ENCODE measurements around the gene CUX1.
A peak's percentile ranks its signal among the peaks of the same experiment; 100 is the strongest.

CUX1 gene

GRCh38 chr7:101983147-101983811 is 165.9 kb downstream of the CUX1 start:
- ChIA-PET POLR2A (no interaction called here), CTCF (no interaction called here)
- no peaks in the 10 kb centered on the region for H3K36me3 ChIP-seq (ENCODE audit: control insufficient read depth in 2 of 2, insufficient read depth in 1 of 2, low read length in 2 of 2)
- H3K27ac ChIP-seq (ENCODE audit: extremely low read depth, low read depth, low read length) = no peak overlapping the region
- no peak for TF ChIP-seq ZNF266 (tag by site-specific recombination; IDR thresholded peaks at IDR 0.05; ENCODE audit: low read depth)
- H3K9me3 ChIP-seq (ENCODE audit: control insufficient read depth, insufficient read depth, low read depth, low read length) = no peaks in the 10 kb centered on the region
- no peak overlapping the region for H3K4me3 ChIP-seq (ENCODE audit: low read depth, low read length)
- peaks cover 6% of the 10 kb centered on the region; the same call in 1 of the 2 replicates for H3K4me1 ChIP-seq (ENCODE audit: control insufficient read depth, insufficient read depth, low read length)

GRCh38 chr7:101984133-101984879 is 166.9 kb downstream of the CUX1 start:
- TF ChIP-seq ZBTB8A (tag by site-specific recombination; IDR thresholded peaks at IDR 0.05) (no peak), ZNF324 (tag by site-specific recombination; IDR thresholded peaks at IDR 0.05) (no peak), ZFP3 (tag by site-specific recombination; IDR thresholded peaks at IDR 0.05; ENCODE audit: low read depth) (no peak), MEIS1 (CRISPR knock-in tag; IDR thresholded peaks at IDR 0.05; ENCODE audit: borderline replicate concordance) (no peak), ZBTB17 (tag by site-specific recombination; IDR thresholded peaks at IDR 0.05) (no peak), GLI4 (tag by site-specific recombination; IDR thresholded peaks at IDR 0.05) (no peak), HOXC10 (CRISPR knock-in tag; IDR thresholded peaks at IDR 0.05) (no peak), ZNF529 (tag by site-specific recombination; IDR thresholded peaks at IDR 0.05; ENCODE audit: insufficient replicate concordance) (no peak), ZFP69B (tag by site-specific recombination; IDR thresholded peaks at IDR 0.05) (no peak)
- H3K9me3 ChIP-seq (ENCODE audit: control insufficient read depth, insufficient read depth, low read depth, low read length) = no peaks in the 10 kb centered on the region
- H3K4me3 ChIP-seq (ENCODE audit: low read depth, low read length) = no peak overlapping the region
- ChIA-PET CTCF (no interaction called here), POLR2A (no interaction called here)
- no peak overlapping the region for H3K27ac ChIP-seq (ENCODE audit: extremely low read depth, low read depth, low read length)
- peaks cover 6% of the 10 kb centered on the region; the same call in 1 of the 2 replicates for H3K4me1 ChIP-seq (ENCODE audit: control insufficient read depth, insufficient read depth, low read length)
- no peaks in the 10 kb centered on the region for H3K36me3 ChIP-seq (ENCODE audit: control insufficient read depth in 2 of 2, insufficient read depth in 1 of 2, low read length in 2 of 2)

- Histone ChIP-seq H3K4me3 (ENCODE audit: low read depth, low read length) (no peak overlapping the region), H3K27ac (ENCODE audit: extremely low read depth, low read depth, low read length) (no peak overlapping the region), H3K36me3 (ENCODE audit: control insufficient read depth in 2 of 2, insufficient read depth in 1 of 2, low read length in 2 of 2) (no peaks in the 10 kb centered on the region), H3K4me1 (ENCODE audit: control insufficient read depth, insufficient read depth, low read length) (peaks cover 6% of the 10 kb centered on the region; the same call in 1 of the 2 replicates), H3K9me3 (ENCODE audit: control insufficient read depth, insufficient read depth, low read depth, low read length) (no peaks in the 10 kb centered on the region)
- ChIA-PET CTCF (interaction anchor here (0.7 kb wide), 1 partner anchor 81 kb away, joined by 4 read pairs; no protein-coding TSS in a partner anchor), POLR2A (no interaction called here)
- no peak for TF ChIP-seq OSR2 (tag by site-specific recombination; IDR thresholded peaks at IDR 0.05)
- no peak for TF ChIP-seq GFI1B (tag by site-specific recombination; IDR thresholded peaks at IDR 0.05)
- no peak for TF ChIP-seq AEBP2 (tag by site-specific recombination; IDR thresholded peaks at IDR 0.05; ENCODE audit: borderline replicate concordance)
- no peak for TF ChIP-seq ZSCAN30 (tag by site-specific recombination; IDR thresholded peaks at IDR 0.05)
- 0 out of 2 replicates have a peak, but pooled peaks have one; percentile 22 for TF ChIP-seq SCRT2 (tag by site-specific recombination; IDR thresholded peaks at IDR 0.05)
- TF ChIP-seq ZFP37 (tag by site-specific recombination; IDR thresholded peaks at IDR 0.05) = no peak
- TF ChIP-seq ZNF19 (tag by site-specific recombination; IDR thresholded peaks at IDR 0.05; ENCODE audit: low read depth) = no peak
- TF ChIP-seq ZNF558 (tag by site-specific recombination; IDR thresholded peaks at IDR 0.05) = no peak
- TF ChIP-seq ZNF600 (tag by site-specific recombination; IDR thresholded peaks at IDR 0.05) = 0 out of 2 replicates have a peak, but pooled peaks have one; percentile 11
- TF ChIP-seq ZNF10 (tag by site-specific recombination; IDR thresholded peaks at IDR 0.05) = no peak
Observed at GRCh38 chr7:101985057-101985902, 167.9 kb downstream of the CUX1 start.
